HG02642 (cell line): ENCODE results near the gene DNAJC7.

Experiments
- ATAC-seq: cut with Tn5 transposase; IDR thresholded peaks from one replicate; pipeline ENCODE4 v1.9.1; 2021; ENCODE audit warnings: mild to moderate bottlenecking; ENCODE audit not compliant: unreplicated experiment, poor library complexity

Gene DNAJC7

DNA sequence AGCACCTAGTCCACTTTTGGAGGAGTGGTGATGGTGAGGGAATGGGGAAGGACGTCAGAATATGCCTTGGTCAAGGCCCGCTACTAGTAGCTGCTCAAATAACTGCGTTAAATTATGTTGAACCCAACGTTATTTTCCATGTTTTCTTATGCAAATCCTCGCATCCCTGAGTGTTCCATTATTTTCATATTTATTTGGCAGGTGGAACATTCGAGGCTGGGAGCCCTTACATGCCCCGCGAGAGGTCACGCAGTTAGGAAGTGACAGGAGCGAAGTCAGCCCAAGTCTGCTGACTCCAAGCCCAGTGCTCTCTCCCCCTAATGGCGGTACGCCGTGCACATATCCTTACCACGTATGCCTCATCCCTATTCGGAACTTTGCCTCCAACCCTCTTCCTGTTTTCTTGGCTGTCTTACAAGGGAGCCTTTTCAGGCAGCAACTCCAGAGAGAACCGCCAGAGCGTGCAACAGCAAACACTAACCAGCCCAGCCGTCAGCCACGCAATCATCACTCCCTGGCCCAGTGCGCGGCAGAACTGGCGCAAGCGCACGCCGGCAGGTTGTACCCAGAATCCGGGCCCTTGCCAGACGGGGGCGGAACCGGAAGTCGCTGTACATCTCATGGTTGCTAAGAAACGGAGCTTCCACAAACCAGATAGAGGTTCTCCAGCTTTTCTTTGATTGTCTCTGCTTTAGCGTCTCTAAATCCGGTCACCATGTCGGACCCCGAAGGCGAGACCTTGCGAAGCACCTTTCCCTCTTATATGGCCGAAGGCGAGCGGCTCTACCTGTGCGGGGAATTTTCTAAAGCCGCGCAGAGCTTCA is 87.0 kb downstream of the DNAJC7 start, which contains the start of gene ODAD4:
Gene ODAD4, plus strand, starts transcription at position 609 of the 824 bp plus-strand sequence. Its CDS starts 107 bp downstream, at position 716.
- ATAC-seq, result peak; percentile 97

DNA sequence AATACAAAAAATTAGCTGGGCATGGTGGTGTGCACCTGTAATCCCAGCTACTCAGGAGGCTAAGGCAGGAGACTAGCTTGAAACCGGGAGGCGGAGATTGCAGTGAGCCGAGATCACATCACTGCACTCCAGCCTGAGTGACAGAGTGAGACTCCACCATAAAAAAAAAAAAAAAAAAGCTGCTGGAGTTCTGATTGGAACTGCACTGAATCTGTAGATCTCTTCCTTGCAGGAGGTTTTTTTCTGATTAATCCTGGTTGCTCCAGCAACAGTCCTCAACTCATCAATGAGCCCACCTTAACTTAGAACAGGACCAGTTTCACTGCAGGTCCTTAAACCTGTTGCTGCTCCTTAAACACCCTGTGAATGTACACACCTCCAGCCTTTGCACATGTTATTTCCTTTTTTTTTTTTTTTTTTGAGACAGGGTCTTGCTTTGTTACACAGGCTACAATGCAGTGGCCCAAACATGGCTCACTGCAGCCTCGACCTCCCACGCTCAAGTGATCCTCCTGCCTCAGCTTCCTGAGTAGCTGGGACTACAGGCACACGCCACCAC is 88.5 kb downstream of the DNAJC7 start:
- no peak for ATAC-seq
